HG02571 (cell line): Measurements from ENCODE around the gene SELENOK.

Experiments used
- ATAC-seq: cut with Tn5 transposase; IDR thresholded peaks from one replicate; pipeline ENCODE4 v1.9.1; 2021; ENCODE audit warnings: mild to moderate bottlenecking, moderate library complexity; ENCODE audit not compliant: unreplicated experiment

Gene SELENOK

DNA sequence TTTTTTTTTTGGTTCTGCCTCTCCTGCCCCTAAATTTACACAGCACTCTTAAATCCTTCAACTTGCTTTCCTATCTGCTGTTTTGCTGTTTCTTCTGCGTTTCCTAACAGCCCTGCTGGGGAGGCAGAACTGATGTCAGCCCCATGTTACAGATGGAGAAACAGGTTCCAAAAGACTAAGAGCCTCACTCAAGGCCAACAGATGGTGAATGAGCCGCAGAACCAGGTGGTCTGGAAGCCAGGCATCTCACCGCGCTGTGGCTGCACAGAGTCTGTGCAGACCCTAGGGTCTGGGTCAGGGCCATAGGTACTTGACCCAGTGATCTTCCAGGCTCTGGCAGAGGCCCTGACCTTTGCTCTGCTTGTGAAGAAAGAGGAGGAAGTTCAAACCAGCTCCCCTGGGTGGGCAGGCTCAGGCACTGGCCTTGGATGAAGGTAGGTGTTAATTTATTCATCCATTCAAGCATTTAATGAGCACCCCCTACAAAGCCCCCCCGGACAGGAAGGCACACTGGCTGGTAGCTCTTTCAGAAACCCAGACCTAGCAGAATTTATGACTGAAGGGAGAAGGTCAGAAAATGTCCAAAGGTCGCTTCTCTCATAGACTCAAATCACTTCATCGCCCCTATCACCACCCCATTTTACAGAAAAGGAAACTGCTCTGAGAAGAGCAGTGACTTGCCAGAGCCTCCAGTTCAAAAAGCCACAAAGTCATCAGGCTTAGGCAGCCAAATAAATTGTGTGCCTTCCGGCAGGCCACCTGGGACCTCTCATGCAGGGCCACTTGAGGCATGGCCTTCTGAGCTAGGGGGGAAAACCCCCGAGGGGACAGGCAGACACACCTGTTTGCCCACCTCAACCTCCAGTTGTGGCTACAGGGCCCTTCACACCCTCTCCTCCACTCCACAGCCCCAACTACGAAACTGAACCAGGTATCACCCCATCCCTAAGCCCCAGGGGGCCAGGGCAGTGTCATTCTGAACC is 48.2 kb downstream of the SELENOK start:
- no peak for ATAC-seq

DNA sequence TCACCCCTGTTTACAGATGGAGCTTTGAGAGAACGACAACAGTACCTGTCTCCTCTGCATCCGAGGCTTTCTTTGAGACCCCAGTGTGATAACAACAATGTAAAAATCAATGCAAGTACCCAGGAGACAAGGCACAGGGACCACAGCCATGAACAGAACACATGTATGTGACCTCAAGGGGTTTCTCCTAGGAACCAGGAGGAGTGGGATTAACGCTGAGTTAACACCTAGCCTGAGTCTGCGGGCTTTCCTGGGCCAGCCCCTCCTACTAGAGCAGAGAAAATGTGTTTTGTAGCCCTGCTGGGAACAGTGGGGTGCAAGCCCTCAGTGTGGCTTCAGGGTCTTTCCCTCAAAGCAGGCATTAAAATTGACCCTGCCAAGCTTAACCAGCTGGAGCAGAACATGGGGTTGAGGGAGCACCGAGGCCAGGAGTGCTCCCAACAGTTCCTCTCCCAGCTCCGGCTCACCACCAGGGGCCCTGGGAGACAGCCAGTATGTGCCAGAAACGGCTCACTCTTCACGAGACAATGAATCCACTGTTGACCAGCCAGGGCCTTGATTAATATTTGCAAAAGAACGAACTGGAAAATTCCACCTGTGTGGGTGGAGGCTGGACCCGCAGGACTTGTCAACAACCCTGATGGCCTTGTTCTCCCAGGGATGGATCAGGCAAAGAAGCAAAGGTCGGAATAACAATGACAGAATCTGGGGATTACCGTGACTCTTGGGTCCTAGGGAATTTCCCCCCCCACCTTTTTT is 49.0 kb downstream of the SELENOK start:
- ATAC-seq: no peak

DNA sequence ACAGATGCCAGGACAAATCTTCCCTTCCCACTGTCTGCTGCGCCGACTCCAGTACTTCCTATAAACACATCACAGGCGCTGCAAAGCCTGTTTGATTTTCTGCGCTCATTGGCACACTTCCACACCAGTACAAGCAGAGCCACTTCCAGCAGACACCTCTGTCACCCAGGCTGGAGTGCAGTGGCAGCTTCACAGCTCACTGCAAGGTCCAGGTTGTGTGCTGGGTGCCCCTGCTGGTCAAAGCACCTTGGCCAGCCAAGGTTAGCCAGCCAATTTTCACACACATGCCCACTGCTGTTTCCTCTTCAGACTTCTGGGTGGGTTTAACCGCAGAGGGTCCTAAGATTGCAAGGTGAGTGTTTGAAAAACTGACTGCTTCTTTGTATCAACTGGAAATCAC is 50.4 kb downstream of the SELENOK start:
- ATAC-seq: no peak

DNA sequence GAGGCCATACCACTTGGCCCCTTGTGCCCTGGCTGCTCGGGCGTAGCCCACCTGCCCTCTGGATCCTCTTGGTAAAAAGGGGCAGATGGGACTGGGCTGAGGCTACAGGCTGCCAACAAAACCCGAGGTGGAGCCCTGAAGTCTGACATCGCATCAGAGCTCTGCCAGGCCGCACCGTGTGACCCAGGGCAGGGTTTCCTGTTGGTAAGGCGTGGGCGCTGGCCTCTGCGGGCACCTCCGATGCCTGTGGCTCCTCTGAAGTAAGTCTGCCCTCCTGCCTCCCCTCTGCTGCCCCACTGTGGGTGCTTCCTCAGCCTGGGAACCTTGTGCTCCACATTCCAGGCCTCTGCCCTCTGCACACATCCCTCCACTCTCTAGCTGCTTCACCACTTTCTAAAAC is 54.3 kb downstream of the SELENOK start:
- ATAC-seq: no peak

DNA sequence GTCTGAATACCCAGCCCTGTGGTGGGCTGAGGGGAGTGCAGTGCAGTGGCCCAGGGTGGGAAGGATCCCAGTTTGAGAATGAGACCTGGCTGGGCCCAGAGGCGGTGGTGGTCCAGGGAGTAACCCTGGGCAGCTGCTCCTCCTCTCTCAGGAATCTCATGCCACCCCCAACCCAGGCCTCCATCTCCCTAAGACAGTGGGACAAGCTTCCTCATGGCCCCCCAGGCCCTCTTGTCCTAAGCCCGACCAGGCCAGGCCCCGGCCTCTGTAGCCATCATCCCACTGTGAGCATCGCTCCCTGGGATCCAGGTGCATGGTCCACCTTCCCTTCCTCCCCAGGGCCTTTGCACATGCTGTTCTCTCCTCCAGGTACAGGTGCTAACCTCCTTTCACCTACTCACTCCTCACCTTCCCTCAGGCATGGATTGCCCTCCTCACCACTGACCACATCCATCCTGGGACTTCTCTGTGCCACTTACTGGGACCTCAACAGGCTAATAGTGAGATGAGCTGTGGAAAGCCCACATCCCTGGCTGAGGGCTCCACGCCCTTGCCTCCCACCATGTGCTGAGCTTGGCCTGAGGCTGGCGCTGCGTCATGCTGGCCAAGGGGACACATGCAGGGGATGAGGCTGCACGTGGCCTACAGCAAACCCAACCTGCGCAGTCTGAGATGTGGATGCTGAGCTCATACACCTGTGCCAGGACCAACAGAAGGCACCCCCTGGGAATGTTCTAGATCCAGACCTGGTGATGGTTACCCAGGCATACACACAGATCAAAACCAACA is 55.4 kb downstream of the SELENOK start:
- no peak for ATAC-seq

DNA sequence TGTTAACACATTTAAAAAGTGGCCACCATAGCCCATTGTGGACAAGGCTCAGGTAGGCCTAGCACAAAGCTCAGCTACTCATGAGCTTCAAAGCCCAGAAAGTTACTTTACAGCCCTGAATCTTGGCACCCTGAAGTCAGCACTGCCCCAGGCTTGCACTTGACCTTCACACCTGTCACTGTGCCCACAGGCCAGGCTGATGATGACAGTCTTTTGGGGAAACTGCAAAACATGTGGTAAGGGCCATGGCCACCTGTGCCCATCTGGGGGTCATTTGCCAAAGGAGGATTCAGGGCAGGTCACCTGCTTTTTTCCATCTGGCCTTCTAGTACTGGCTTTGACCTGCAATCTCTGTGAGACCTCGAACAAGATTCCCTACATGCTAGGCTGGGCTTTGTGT is 56.4 kb downstream of the SELENOK start:
- no peak for ATAC-seq

DNA sequence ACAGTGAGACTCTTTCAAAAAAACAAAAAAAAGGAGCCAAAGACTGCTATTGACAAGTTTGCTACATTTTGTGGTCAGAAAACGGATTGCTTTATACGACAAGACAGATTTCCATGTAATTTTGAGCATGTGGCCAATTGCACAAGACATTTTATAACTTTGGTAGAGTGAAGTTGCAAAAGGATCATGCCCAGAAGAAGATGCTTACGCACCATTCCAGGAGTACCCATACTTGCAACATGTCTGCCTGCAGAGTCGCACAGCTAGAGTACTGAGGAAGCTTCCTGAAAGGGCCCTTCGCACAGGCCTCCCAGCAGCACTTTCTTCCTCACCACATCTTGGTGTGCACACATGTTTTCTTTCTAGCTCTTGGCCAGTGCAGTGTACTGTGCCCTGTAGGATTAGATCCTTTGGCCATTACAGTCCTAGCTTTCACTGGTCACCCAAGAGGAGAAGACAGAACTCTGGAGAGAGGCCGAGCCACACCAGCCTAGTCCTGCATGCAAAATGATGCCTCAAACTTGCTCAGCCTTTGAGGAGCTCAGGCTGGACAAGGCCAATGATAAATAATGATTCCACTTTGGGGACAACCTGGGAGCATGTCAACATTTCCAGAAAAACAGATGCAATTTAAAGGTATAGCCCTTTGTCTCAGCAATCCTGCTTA is 57.1 kb downstream of the SELENOK start:
- ATAC-seq: no peak
